ENCODE data around the gene YY1AP1.
"Not testable (repeated sequence)": the region's sequence is repeated elsewhere in the genome, so short reads cannot be mapped to it uniquely, and the experiment has no call there.

Gene YY1AP1

GRCh38 chr1:155643230-155643629, 45.3 kb downstream of the YY1AP1 start:
- DNase-seq: no peak

- not testable (repeated sequence) for DNase-seq
Measured at GRCh38 chr1:155642559-155643180, 45.9 kb downstream of the YY1AP1 start.

GRCh38 chr1:155640367-155640766, 48.2 kb downstream of the YY1AP1 start:
- DNase-seq: no peak

- no peak for DNase-seq
Measured at GRCh38 chr1:155636397-155637153, 52.0 kb downstream of the YY1AP1 start.

GRCh38 chr1:155626428-155626827, 62.1 kb downstream of the YY1AP1 start:
- not testable (repeated sequence) for DNase-seq

- no peak for DNase-seq
Measured at GRCh38 chr1:155623357-155623756, 65.2 kb downstream of the YY1AP1 start.

GRCh38 chr1:155622191-155622590, 66.4 kb downstream of the YY1AP1 start:
- DNase-seq: no peak

GRCh38 chr1:155613226-155613625, 75.3 kb downstream of the YY1AP1 start:
- not testable (repeated sequence) for DNase-seq

GRCh38 chr1:155610257-155610647, 78.3 kb downstream of the YY1AP1 start:
- DNase-seq: not testable (repeated sequence)

GRCh38 chr1:155609515-155610256, 78.9 kb downstream of the YY1AP1 start, which contains the start of gene MSTO1:
MSTO1 (plus strand) TSS chr1:155610218; CDS start chr1:155610249, 31 bp downstream.
- DNase-seq: peak; percentile 91
